ENCODE results near the gene TMEM247.

GRCh38 chr2:46480562-46480961 lies 1.2 kb downstream of the TMEM247 start:
- no peak for TF ChIP-seq CTCF (conservative IDR thresholded peaks at IDR 0.05; ENCODE audit: low read depth, low read length)
- TF ChIP-seq EZH2phosphoT487 (IDR thresholded peaks at IDR 0.05; ENCODE audit: borderline replicate concordance, low read length) = no peak

All from PC-3 (cell line).